Measurements from ENCODE around the gene GPR78.

Gene GPR78

GRCh38 chr4:8593264-8594096 lies 13.3 kb downstream of the GPR78 start:
- no peak for DNase-seq (ENCODE audit: extremely low read depth, insufficient read length)
- Histone ChIP-seq H3K4me3 (replicated peaks; ENCODE audit: low read depth, low read length) (no peak overlapping the region), H3K36me3 (ENCODE audit: control insufficient read depth, insufficient read depth, low read length) (no peaks in the 10 kb centered on the region), H3K27me3 (replicated peaks; ENCODE audit: control insufficient read depth, insufficient read depth, low read length) (peaks cover 4% of the 10 kb centered on the region)
- TF ChIP-seq CTCF (IDR thresholded peaks at IDR 0.05; ENCODE audit: insufficient read depth, low read length, poor library complexity, severe bottlenecking) = no peak

DNA sequence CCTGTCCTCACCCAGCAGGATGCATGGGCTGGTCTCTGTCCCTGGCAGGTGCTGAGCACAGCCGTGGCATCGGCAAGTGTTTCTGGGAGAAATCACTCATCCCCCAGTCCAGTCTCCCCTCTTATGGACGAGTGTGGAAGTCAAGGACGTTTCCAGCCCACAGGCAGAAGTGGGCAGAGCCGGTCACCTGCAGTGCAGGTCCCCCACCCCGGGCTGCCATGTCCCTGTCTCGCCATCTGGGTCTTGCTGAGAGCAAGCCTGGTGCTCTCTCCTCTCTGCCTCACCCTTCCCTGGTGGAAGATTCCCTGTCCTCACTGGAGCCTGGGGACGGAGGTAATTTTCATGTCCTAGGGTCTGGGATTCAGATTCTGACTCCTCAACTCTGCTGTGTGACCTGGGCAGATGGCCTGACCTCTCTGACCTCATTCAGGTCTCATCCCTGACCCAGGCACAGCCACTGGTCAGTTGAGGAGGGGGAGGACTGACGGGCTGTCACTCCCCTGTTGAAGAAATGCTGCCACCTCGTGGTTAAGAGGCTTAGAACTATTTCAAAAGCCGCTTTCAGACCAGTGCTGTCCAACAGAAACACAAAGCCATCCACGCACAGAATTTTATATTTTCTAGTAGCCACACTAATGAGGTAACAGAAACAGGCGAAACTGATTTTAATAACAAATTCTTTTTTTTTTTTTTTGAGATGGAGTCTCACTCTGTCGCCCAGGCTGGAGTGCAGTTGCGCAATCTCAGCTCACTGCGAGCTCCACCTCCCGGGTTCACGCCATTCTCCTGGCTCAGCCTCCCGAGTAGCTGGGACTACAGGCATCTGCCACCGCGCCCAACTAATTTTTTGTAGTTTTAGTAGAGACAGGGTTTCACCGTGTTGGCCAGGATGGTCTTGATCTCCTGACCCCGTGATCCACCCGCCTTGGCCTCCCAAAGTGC lies 14.2 kb downstream of the GPR78 start:
- no peak for DNase-seq (ENCODE audit: extremely low read depth, insufficient read length)
- Histone ChIP-seq H3K27me3 (replicated peaks; ENCODE audit: control insufficient read depth, insufficient read depth, low read length) (peaks cover 7% of the 10 kb centered on the region), H3K36me3 (ENCODE audit: control insufficient read depth, insufficient read depth, low read length) (no peaks in the 10 kb centered on the region), H3K4me3 (replicated peaks; ENCODE audit: low read depth, low read length) (no peak overlapping the region)
- peak; percentile 55 for TF ChIP-seq CTCF (IDR thresholded peaks at IDR 0.05; ENCODE audit: insufficient read depth, low read length, poor library complexity, severe bottlenecking)

- Histone ChIP-seq H3K27me3 (replicated peaks; ENCODE audit: control insufficient read depth, insufficient read depth, low read length) (peaks cover 7% of the 10 kb centered on the region), H3K4me3 (replicated peaks; ENCODE audit: low read depth, low read length) (no peak overlapping the region), H3K36me3 (ENCODE audit: control insufficient read depth, insufficient read depth, low read length) (no peaks in the 10 kb centered on the region)
- TF ChIP-seq CTCF (IDR thresholded peaks at IDR 0.05; ENCODE audit: insufficient read depth, low read length, poor library complexity, severe bottlenecking) = no peak
- no peak for DNase-seq (ENCODE audit: extremely low read depth, insufficient read length)
Observed at GRCh38 chr4:8595237-8596087, 15.3 kb downstream of the GPR78 start.

- Histone ChIP-seq H3K27me3 (replicated peaks; ENCODE audit: control insufficient read depth, insufficient read depth, low read length) (peaks cover 7% of the 10 kb centered on the region), H3K4me3 (replicated peaks; ENCODE audit: low read depth, low read length) (no peak overlapping the region)
- DNase-seq (ENCODE audit: extremely low read depth, insufficient read length) = no peak
Observed at GRCh38 chr4:8596891-8597290, 16.7 kb downstream of the GPR78 start.

More at GRCh38 chr4:8596891-8597290, 16.7 kb downstream of the GPR78 start:
- TF ChIP-seq CTCF (IDR thresholded peaks at IDR 0.05; ENCODE audit: insufficient read depth, low read length, poor library complexity, severe bottlenecking) = no peak
- no peaks in the 10 kb centered on the region for H3K36me3 ChIP-seq (ENCODE audit: control insufficient read depth, insufficient read depth, low read length)

Measured in GM06990 (cell line).